ENCODE results near the gene LARP1.

LARP1 gene

DNA sequence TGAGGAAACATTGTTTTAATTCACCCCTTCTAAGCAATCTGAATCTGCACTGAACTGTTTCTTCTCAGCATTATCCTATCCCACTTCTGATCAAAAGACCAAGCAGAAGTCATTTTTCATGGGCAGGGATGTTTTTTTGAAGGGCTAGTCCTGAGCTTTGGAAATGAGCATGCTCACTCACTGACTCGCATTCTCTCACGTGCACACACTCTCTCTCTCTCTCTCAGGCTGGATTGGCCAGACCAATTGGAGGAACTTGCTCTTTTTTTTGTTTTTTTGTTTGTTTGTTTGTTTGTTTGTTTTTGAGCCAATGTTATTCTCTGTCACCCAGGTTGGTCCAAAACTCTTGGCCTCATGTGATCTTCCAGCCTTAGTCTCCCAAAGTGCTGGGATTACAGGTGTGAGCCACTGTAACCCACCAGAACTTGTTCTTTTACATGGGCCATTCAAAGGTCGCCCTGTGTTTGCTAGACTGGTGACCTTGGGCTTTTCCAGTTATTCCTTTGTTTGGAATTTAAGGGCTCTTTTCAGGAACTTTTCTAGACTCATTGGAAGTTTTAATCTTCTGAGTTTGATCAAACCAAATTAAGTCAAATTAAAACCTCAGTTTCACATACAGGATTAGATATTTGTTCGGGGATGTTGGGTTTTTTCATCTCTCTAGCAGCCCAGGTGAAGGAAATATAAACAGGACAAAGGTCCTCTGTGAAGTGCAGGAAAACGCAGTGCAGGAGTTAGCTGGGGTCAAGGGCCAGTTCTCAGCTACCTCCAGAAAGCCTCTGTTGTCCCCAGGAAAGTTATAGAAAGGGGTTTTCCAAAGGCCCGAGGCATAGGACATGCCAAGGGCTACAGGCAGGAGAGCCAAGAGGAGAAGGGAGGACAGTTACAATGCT lies 82.1 kb downstream of the LARP1 start:
- TF ChIP-seq ARNTL (CRISPR knock-in tag; IDR thresholded peaks at IDR 0.05; ENCODE audit: borderline replicate concordance, low read depth): no peak
- TF ChIP-seq TCF4 (CRISPR knock-in tag; IDR thresholded peaks at IDR 0.05; ENCODE audit: borderline replicate concordance): no peak
- TF ChIP-seq PPARA (CRISPR knock-in tag; IDR thresholded peaks at IDR 0.05; ENCODE audit: borderline replicate concordance): no peak
- no peak for TF ChIP-seq CSDC2 (CRISPR knock-in tag; IDR thresholded peaks at IDR 0.05)
- no peak for TF ChIP-seq TOX (CRISPR knock-in tag; IDR thresholded peaks at IDR 0.05; ENCODE audit: borderline replicate concordance)
- TF ChIP-seq, protein P1, sequence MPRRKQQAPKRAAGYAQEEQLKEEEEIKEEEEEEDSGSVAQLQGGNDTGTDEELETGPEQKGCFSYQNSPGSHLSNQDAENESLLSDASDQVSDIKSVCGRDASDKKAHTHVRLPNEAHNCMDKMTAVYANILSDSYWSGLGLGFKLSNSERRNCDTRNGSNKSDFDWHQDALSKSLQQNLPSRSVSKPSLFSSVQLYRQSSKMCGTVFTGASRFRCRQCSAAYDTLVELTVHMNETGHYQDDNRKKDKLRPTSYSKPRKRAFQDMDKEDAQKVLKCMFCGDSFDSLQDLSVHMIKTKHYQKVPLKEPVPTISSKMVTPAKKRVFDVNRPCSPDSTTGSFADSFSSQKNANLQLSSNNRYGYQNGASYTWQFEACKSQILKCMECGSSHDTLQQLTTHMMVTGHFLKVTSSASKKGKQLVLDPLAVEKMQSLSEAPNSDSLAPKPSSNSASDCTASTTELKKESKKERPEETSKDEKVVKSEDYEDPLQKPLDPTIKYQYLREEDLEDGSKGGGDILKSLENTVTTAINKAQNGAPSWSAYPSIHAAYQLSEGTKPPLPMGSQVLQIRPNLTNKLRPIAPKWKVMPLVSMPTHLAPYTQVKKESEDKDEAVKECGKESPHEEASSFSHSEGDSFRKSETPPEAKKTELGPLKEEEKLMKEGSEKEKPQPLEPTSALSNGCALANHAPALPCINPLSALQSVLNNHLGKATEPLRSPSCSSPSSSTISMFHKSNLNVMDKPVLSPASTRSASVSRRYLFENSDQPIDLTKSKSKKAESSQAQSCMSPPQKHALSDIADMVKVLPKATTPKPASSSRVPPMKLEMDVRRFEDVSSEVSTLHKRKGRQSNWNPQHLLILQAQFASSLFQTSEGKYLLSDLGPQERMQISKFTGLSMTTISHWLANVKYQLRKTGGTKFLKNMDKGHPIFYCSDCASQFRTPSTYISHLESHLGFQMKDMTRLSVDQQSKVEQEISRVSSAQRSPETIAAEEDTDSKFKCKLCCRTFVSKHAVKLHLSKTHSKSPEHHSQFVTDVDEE (CRISPR knock-in tag; IDR thresholded peaks at IDR 0.05): no peak
- no peak for TF ChIP-seq ISL1 (CRISPR knock-in tag; IDR thresholded peaks at IDR 0.05)
- TF ChIP-seq, protein P2, sequence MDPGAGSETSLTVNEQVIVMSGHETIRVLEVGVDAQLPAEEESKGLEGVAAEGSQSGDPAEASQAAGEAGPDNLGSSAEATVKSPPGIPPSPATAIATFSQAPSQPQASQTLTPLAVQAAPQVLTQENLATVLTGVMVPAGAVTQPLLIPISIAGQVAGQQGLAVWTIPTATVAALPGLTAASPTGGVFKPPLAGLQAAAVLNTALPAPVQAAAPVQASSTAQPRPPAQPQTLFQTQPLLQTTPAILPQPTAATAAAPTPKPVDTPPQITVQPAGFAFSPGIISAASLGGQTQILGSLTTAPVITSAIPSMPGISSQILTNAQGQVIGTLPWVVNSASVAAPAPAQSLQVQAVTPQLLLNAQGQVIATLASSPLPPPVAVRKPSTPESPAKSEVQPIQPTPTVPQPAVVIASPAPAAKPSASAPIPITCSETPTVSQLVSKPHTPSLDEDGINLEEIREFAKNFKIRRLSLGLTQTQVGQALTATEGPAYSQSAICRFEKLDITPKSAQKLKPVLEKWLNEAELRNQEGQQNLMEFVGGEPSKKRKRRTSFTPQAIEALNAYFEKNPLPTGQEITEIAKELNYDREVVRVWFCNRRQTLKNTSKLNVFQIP (CRISPR knock-in tag; IDR thresholded peaks at IDR 0.05; ENCODE audit: borderline replicate concordance, low read depth): no peak
- TF ChIP-seq GLIS3 (CRISPR knock-in tag; IDR thresholded peaks at IDR 0.05): no peak
- no peak for TF ChIP-seq RARB (CRISPR knock-in tag; IDR thresholded peaks at IDR 0.05)
- TF ChIP-seq BACH2 (CRISPR knock-in tag; IDR thresholded peaks at IDR 0.05; ENCODE audit: borderline replicate concordance): no peak
- TF ChIP-seq, protein P3, sequence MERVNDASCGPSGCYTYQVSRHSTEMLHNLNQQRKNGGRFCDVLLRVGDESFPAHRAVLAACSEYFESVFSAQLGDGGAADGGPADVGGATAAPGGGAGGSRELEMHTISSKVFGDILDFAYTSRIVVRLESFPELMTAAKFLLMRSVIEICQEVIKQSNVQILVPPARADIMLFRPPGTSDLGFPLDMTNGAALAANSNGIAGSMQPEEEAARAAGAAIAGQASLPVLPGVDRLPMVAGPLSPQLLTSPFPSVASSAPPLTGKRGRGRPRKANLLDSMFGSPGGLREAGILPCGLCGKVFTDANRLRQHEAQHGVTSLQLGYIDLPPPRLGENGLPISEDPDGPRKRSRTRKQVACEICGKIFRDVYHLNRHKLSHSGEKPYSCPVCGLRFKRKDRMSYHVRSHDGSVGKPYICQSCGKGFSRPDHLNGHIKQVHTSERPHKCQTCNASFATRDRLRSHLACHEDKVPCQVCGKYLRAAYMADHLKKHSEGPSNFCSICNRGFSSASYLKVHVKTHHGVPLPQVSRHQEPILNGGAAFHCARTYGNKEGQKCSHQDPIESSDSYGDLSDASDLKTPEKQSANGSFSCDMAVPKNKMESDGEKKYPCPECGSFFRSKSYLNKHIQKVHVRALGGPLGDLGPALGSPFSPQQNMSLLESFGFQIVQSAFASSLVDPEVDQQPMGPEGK (CRISPR knock-in tag; IDR thresholded peaks at IDR 0.05; ENCODE audit: borderline replicate concordance): no peak
- no peak for TF ChIP-seq ZNF70 (CRISPR knock-in tag; IDR thresholded peaks at IDR 0.05)
- TF ChIP-seq ZC3H10 (CRISPR knock-in tag; IDR thresholded peaks at IDR 0.05): no peak
- TF ChIP-seq, protein P4, sequence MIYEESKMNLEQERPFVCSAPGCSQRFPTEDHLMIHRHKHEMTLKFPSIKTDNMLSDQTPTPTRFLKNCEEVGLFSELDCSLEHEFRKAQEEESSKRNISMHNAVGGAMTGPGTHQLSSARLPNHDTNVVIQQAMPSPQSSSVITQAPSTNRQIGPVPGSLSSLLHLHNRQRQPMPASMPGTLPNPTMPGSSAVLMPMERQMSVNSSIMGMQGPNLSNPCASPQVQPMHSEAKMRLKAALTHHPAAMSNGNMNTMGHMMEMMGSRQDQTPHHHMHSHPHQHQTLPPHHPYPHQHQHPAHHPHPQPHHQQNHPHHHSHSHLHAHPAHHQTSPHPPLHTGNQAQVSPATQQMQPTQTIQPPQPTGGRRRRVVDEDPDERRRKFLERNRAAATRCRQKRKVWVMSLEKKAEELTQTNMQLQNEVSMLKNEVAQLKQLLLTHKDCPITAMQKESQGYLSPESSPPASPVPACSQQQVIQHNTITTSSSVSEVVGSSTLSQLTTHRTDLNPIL (CRISPR knock-in tag; IDR thresholded peaks at IDR 0.05; ENCODE audit: low read depth): no peak
- no peak for TF ChIP-seq SNAI2 (CRISPR knock-in tag; IDR thresholded peaks at IDR 0.05)
- no peak for TF ChIP-seq ESRRG (CRISPR knock-in tag; IDR thresholded peaks at IDR 0.05)
- TF ChIP-seq, protein P5, sequence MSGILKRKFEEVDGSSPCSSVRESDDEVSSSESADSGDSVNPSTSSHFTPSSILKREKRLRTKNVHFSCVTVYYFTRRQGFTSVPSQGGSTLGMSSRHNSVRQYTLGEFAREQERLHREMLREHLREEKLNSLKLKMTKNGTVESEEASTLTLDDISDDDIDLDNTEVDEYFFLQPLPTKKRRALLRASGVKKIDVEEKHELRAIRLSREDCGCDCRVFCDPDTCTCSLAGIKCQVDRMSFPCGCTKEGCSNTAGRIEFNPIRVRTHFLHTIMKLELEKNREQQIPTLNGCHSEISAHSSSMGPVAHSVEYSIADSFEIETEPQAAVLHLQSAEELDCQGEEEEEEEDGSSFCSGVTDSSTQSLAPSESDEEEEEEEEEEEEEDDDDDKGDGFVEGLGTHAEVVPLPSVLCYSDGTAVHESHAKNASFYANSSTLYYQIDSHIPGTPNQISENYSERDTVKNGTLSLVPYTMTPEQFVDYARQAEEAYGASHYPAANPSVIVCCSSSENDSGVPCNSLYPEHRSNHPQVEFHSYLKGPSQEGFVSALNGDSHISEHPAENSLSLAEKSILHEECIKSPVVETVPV (CRISPR knock-in tag; IDR thresholded peaks at IDR 0.05): no peak
- TF ChIP-seq OSR1 (CRISPR knock-in tag; IDR thresholded peaks at IDR 0.05): no peak
- ATAC-seq: no peak

DNA sequence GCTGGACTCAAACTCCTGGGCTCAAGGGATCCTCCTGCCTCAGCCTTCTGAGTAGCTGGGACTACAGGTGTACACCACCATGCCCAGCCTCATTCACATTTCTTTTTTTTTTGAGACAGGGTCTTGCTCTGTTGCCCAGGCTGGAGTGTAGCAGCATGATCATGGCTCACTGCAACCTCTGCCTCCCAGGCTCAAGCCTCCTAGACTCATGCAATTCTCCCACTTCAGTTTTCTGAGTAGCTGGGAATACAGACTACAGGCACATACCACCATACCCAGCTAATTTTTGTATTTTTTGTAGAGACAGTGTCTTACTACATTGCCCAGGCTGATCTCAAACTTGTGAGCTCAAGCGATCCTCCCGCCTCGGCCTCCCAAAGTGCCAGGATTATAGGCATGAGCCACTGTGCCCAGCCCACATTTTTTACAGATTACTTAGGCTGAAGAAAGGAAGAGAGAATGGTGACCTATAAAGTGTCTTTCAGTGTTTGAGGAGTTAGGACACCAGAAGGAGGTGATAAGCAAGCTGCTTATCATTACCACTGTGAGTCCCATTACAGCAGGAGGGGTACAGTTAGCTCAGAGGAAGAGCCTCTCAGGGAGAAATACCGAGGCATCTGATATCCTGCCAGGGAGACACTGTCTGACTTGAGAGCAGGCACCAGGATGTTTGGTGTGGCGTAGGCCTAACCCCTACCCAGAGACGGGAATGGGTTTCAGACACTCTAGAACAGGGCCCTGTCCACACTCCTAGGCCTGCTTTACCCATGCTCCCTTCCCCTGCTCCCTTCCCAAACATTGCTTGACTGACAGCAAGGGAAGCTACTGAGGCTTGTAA lies 85.5 kb downstream of the LARP1 start:
- no peak for TF ChIP-seq ZC3H10 (CRISPR knock-in tag; IDR thresholded peaks at IDR 0.05)
- ATAC-seq: no peak

DNA sequence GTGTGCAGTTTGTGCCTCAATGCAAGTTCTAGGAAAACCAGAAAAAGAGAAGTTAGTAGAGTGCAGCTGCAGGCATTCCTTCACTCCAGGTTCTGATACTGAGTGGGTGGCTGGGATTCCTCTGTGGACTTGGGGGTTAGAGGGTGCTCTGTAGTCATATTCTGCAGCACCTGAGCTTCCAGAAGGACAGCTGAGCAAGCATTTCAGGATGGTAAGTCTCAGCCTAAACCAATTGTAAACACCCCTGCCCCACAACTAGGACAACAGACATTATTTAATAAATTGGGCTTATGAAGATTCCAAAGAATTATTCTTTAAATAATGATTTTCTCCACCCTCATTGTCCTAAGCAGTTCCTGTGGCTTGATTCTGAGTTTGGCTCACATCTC lies 86.1 kb downstream of the LARP1 start:
- no peak for ATAC-seq
- TF ChIP-seq ARNTL (CRISPR knock-in tag; IDR thresholded peaks at IDR 0.05; ENCODE audit: borderline replicate concordance, low read depth) (no peak), OSR1 (CRISPR knock-in tag; IDR thresholded peaks at IDR 0.05) (no peak), PPARA (CRISPR knock-in tag; IDR thresholded peaks at IDR 0.05; ENCODE audit: borderline replicate concordance) (no peak), ISL1 (CRISPR knock-in tag; IDR thresholded peaks at IDR 0.05) (no peak), ZNF565 (CRISPR knock-in tag; conservative IDR thresholded peaks at IDR 0.05; ENCODE audit: low read depth) (no peak), ZNF70 (CRISPR knock-in tag; IDR thresholded peaks at IDR 0.05) (no peak), RARB (CRISPR knock-in tag; IDR thresholded peaks at IDR 0.05) (no peak), ZFP3 (CRISPR knock-in tag; IDR thresholded peaks at IDR 0.05) (no peak), ESRRG (CRISPR knock-in tag; IDR thresholded peaks at IDR 0.05) (no peak)
- TF ChIP-seq, protein P3 (CRISPR knock-in tag; IDR thresholded peaks at IDR 0.05; ENCODE audit: borderline replicate concordance): no peak
- TF ChIP-seq, protein P1 (CRISPR knock-in tag; IDR thresholded peaks at IDR 0.05): no peak
